HG02981 (cell line): ENCODE data around the gene CCL17.
"Not testable (repeated sequence)": the region's sequence is repeated elsewhere in the genome, so short reads cannot be mapped to it uniquely, and the experiment has no call there.

Experiments
- ATAC-seq: cut with Tn5 transposase; IDR thresholded peaks from one replicate; pipeline ENCODE4 v1.9.1; 2021; ENCODE audit warnings: mild to moderate bottlenecking, moderate library complexity; ENCODE audit not compliant: unreplicated experiment

The CCL17 gene

GRCh38 chr16:57395026-57395425 lies 9.5 kb upstream of the CCL17 start:
- no peak for ATAC-seq

GRCh38 chr16:57396786-57397185 lies 7.8 kb upstream of the CCL17 start:
- ATAC-seq = no peak

GRCh38 chr16:57397493-57397892 lies 7.1 kb upstream of the CCL17 start:
- not testable (repeated sequence) for ATAC-seq

- ATAC-seq = no peak
Observed at GRCh38 chr16:57401943-57402640, 2.5 kb upstream of the CCL17 start.

GRCh38 chr16:57405097-57405496 lies 530 bp downstream of the CCL17 start:
- no peak for ATAC-seq

- ATAC-seq = no peak
Observed at GRCh38 chr16:57406881-57407280, 2.3 kb downstream of the CCL17 start.

- ATAC-seq = no peak
Observed at GRCh38 chr16:57407521-57408353, 3.2 kb downstream of the CCL17 start.

GRCh38 chr16:57409065-57409464 lies 4.5 kb downstream of the CCL17 start:
- no peak for ATAC-seq

GRCh38 chr16:57409870-57410587 lies 5.5 kb downstream of the CCL17 start:
- no peak for ATAC-seq

GRCh38 chr16:57411362-57411976 lies 6.9 kb downstream of the CCL17 start:
- no peak for ATAC-seq

- ATAC-seq = no peak
Observed at GRCh38 chr16:57412584-57412983, 8.0 kb downstream of the CCL17 start.

- peak; percentile 67 for ATAC-seq
Observed at GRCh38 chr16:57413301-57413730, 8.7 kb downstream of the CCL17 start.

- peak; percentile 7 for ATAC-seq
Observed at GRCh38 chr16:57413733-57414132, 9.2 kb downstream of the CCL17 start.

- ATAC-seq = no peak
Observed at GRCh38 chr16:57416084-57416483, 11.5 kb downstream of the CCL17 start.

- ATAC-seq = no peak
Observed at GRCh38 chr16:57419506-57419905, 14.9 kb downstream of the CCL17 start.

- no peak for ATAC-seq
Observed at GRCh38 chr16:57422026-57422944, 17.7 kb downstream of the CCL17 start.

GRCh38 chr16:57423152-57423551 lies 18.6 kb downstream of the CCL17 start:
- ATAC-seq = no peak

GRCh38 chr16:57424583-57424982 lies 20.0 kb downstream of the CCL17 start:
- ATAC-seq = no peak

GRCh38 chr16:57426356-57426755 lies 21.8 kb downstream of the CCL17 start:
- ATAC-seq = no peak

- ATAC-seq = no peak
Observed at GRCh38 chr16:57427307-57427706, 22.7 kb downstream of the CCL17 start.
